Measurements from ENCODE around the gene HELZ. TPM values are rescaled to one million over a fixed set of nuclear protein-coding genes. Genes with fewer than 3 reads are reported as not detected.

The HELZ gene
- total and polyA plus RNA-seq, 4 donors = 2.8 to 75.7 (median 25.5) TPM

GRCh38 chr17:67040652-67041051, 204.3 kb downstream of the HELZ start:
- no peak for DNase-seq
- Histone ChIP-seq H3K9me3 (ENCODE audit: control insufficient read depth, low read length) (no peaks in the 10 kb centered on the region), H3K27me3 (ENCODE audit: control insufficient read depth in 1 of 2, insufficient read depth in 2 of 2, low read length in 1 of 2) (no peaks in the 10 kb centered on the region), H3K36me3 (ENCODE audit: control insufficient read depth in 1 of 2, insufficient read depth in 2 of 2, low read length in 1 of 2) (no peaks in the 10 kb centered on the region), H3K4me1 (ENCODE audit: control insufficient read depth in 1 of 2, insufficient read depth in 2 of 2, low read length in 2 of 2) (no peaks in the 10 kb centered on the region), H3K27ac (ENCODE audit: low read depth in 1 of 2, low read length in 2 of 2) (no peak overlapping the region), H3K4me3 (ENCODE audit: low read length in 2 of 2) (no peak overlapping the region)
- 91 to 96% methylated on average over 6 of the region's 6 CpGs for WGBS, 2 donors
- no peak for ATAC-seq (ENCODE audit: low FRiP score)
- intact Hi-C loops (cut with DNase I) = no loop called here

GRCh38 chr17:67038861-67039365, 206.1 kb downstream of the HELZ start:
- H3K36me3 ChIP-seq (ENCODE audit: control insufficient read depth in 1 of 2, insufficient read depth in 2 of 2, low read length in 1 of 2) = no peaks in the 10 kb centered on the region
- no peaks in the 10 kb centered on the region for H3K4me1 ChIP-seq (ENCODE audit: control insufficient read depth in 1 of 2, insufficient read depth in 2 of 2, low read length in 2 of 2)
- DNase-seq (no peak), ATAC-seq (ENCODE audit: low FRiP score) (no peak)
- 65 to 70% methylated on average over 5 of the region's 5 CpGs for WGBS, 2 donors
- H3K27ac ChIP-seq (ENCODE audit: low read depth in 1 of 2, low read length in 2 of 2) = no peak overlapping the region
- no peak overlapping the region for H3K4me3 ChIP-seq (ENCODE audit: low read length in 2 of 2)
- H3K27me3 ChIP-seq (ENCODE audit: control insufficient read depth in 1 of 2, insufficient read depth in 2 of 2, low read length in 1 of 2) = no peaks in the 10 kb centered on the region
- intact Hi-C loops (cut with DNase I) = no loop called here
- no peaks in the 10 kb centered on the region for H3K9me3 ChIP-seq (ENCODE audit: control insufficient read depth, low read length)

GRCh38 chr17:67035131-67036083, 209.6 kb downstream of the HELZ start:
- Histone ChIP-seq H3K4me1 (ENCODE audit: control insufficient read depth in 1 of 2, insufficient read depth in 2 of 2, low read length in 2 of 2) (no peaks in the 10 kb centered on the region), H3K27me3 (ENCODE audit: control insufficient read depth in 1 of 2, insufficient read depth in 2 of 2, low read length in 1 of 2) (no peaks in the 10 kb centered on the region), H3K4me3 (ENCODE audit: low read length in 2 of 2) (no peak overlapping the region), H3K9me3 (ENCODE audit: control insufficient read depth, low read length) (no peaks in the 10 kb centered on the region), H3K36me3 (ENCODE audit: control insufficient read depth in 1 of 2, insufficient read depth in 2 of 2, low read length in 1 of 2) (no peaks in the 10 kb centered on the region), H3K27ac (ENCODE audit: low read depth in 1 of 2, low read length in 2 of 2) (no peak overlapping the region)
- no peak for DNase-seq
- WGBS, 2 donors = 76 to 83% methylated on average over 11 of the region's 11 CpGs
- ATAC-seq (ENCODE audit: low FRiP score) = no peak
- intact Hi-C loops (cut with DNase I) = no loop called here

- no peaks in the 10 kb centered on the region for H3K4me1 ChIP-seq (ENCODE audit: control insufficient read depth in 1 of 2, insufficient read depth in 2 of 2, low read length in 2 of 2)
- 91 to 93% methylated on average over 9 of the region's 9 CpGs for WGBS, 2 donors
- intact Hi-C loops (cut with DNase I) = no loop called here
- ATAC-seq (ENCODE audit: low FRiP score) = no peak
- H3K4me3 ChIP-seq (ENCODE audit: low read length in 2 of 2) = no peak overlapping the region
- no peaks in the 10 kb centered on the region for H3K9me3 ChIP-seq (ENCODE audit: control insufficient read depth, low read length)
- no peaks in the 10 kb centered on the region for H3K36me3 ChIP-seq (ENCODE audit: control insufficient read depth in 1 of 2, insufficient read depth in 2 of 2, low read length in 1 of 2)
- no peaks in the 10 kb centered on the region for H3K27me3 ChIP-seq (ENCODE audit: control insufficient read depth in 1 of 2, insufficient read depth in 2 of 2, low read length in 1 of 2)
- no peak overlapping the region for H3K27ac ChIP-seq (ENCODE audit: low read depth in 1 of 2, low read length in 2 of 2)
- DNase-seq = no peak
These were observed 211.4 kb downstream of the HELZ start for GRCh38 chr17:67033613-67034012.

GRCh38 chr17:67032985-67033384, 212.0 kb downstream of the HELZ start:
- H3K9me3 ChIP-seq (ENCODE audit: control insufficient read depth, low read length) = no peaks in the 10 kb centered on the region
- DNase-seq = no peak
- H3K27ac ChIP-seq (ENCODE audit: low read depth in 1 of 2, low read length in 2 of 2) = no peak overlapping the region
- no peaks in the 10 kb centered on the region for H3K4me1 ChIP-seq (ENCODE audit: control insufficient read depth in 1 of 2, insufficient read depth in 2 of 2, low read length in 2 of 2)
- intact Hi-C loops (cut with DNase I) = no loop called here
- H3K27me3 ChIP-seq (ENCODE audit: control insufficient read depth in 1 of 2, insufficient read depth in 2 of 2, low read length in 1 of 2) = no peaks in the 10 kb centered on the region
- H3K4me3 ChIP-seq (ENCODE audit: low read length in 2 of 2) = no peak overlapping the region
- ATAC-seq (ENCODE audit: low FRiP score) = no peak
- 93 to 94% methylated on average over 13 of the region's 13 CpGs for WGBS, 2 donors
- no peaks in the 10 kb centered on the region for H3K36me3 ChIP-seq (ENCODE audit: control insufficient read depth in 1 of 2, insufficient read depth in 2 of 2, low read length in 1 of 2)

- no peaks in the 10 kb centered on the region for H3K9me3 ChIP-seq (ENCODE audit: control insufficient read depth, low read length)
- no peak for ATAC-seq (ENCODE audit: low FRiP score)
- no peak for DNase-seq
- no peaks in the 10 kb centered on the region for H3K36me3 ChIP-seq (ENCODE audit: control insufficient read depth in 1 of 2, insufficient read depth in 2 of 2, low read length in 1 of 2)
- no peak overlapping the region for H3K27ac ChIP-seq (ENCODE audit: low read depth in 1 of 2, low read length in 2 of 2)
- H3K4me3 ChIP-seq (ENCODE audit: low read length in 2 of 2) = no peak overlapping the region
- H3K27me3 ChIP-seq (ENCODE audit: control insufficient read depth in 1 of 2, insufficient read depth in 2 of 2, low read length in 1 of 2) = no peaks in the 10 kb centered on the region
- H3K4me1 ChIP-seq (ENCODE audit: control insufficient read depth in 1 of 2, insufficient read depth in 2 of 2, low read length in 2 of 2) = no peaks in the 10 kb centered on the region
- 94 to 95% methylated on average over 14 of the region's 14 CpGs for WGBS, 2 donors
- intact Hi-C loops (cut with DNase I) = no loop called here
These were observed 212.6 kb downstream of the HELZ start for GRCh38 chr17:67032382-67032781.

- no peak overlapping the region for H3K4me3 ChIP-seq (ENCODE audit: low read length in 2 of 2)
- H3K4me1 ChIP-seq (ENCODE audit: control insufficient read depth in 1 of 2, insufficient read depth in 2 of 2, low read length in 2 of 2) = no peaks in the 10 kb centered on the region
- no peaks in the 10 kb centered on the region for H3K36me3 ChIP-seq (ENCODE audit: control insufficient read depth in 1 of 2, insufficient read depth in 2 of 2, low read length in 1 of 2)
- ATAC-seq (ENCODE audit: low FRiP score) (no peak), DNase-seq (no peak)
- intact Hi-C loops (cut with DNase I) = no loop called here
- H3K27ac ChIP-seq (ENCODE audit: low read depth in 1 of 2, low read length in 2 of 2) = no peak overlapping the region
- no peaks in the 10 kb centered on the region for H3K9me3 ChIP-seq (ENCODE audit: control insufficient read depth, low read length)
- 94 to 95% methylated on average over 21 of the region's 21 CpGs for WGBS, 2 donors
- H3K27me3 ChIP-seq (ENCODE audit: control insufficient read depth in 1 of 2, insufficient read depth in 2 of 2, low read length in 1 of 2) = no peaks in the 10 kb centered on the region
These were observed 214.4 kb downstream of the HELZ start for GRCh38 chr17:67030641-67031040.

GRCh38 chr17:67027031-67027628, 217.9 kb downstream of the HELZ start:
- DNase-seq (no peak), ATAC-seq (ENCODE audit: low FRiP score) (peak; percentile 16)
- no peaks in the 10 kb centered on the region for H3K9me3 ChIP-seq (ENCODE audit: control insufficient read depth, low read length)
- H3K4me3 ChIP-seq (ENCODE audit: low read length in 2 of 2) = no peak overlapping the region
- H3K36me3 ChIP-seq (ENCODE audit: control insufficient read depth in 1 of 2, insufficient read depth in 2 of 2, low read length in 1 of 2) = no peaks in the 10 kb centered on the region
- intact Hi-C loops (cut with DNase I) = no loop called here
- no peaks in the 10 kb centered on the region for H3K4me1 ChIP-seq (ENCODE audit: control insufficient read depth in 1 of 2, insufficient read depth in 2 of 2, low read length in 2 of 2)
- no peaks in the 10 kb centered on the region for H3K27me3 ChIP-seq (ENCODE audit: control insufficient read depth in 1 of 2, insufficient read depth in 2 of 2, low read length in 1 of 2)
- no peak overlapping the region for H3K27ac ChIP-seq (ENCODE audit: low read depth in 1 of 2, low read length in 2 of 2)
- 64 to 70% methylated on average over 12 of the region's 12 CpGs for WGBS, 2 donors

- Histone ChIP-seq H3K4me1 (ENCODE audit: control insufficient read depth in 1 of 2, insufficient read depth in 2 of 2, low read length in 2 of 2) (no peaks in the 10 kb centered on the region), H3K36me3 (ENCODE audit: control insufficient read depth in 1 of 2, insufficient read depth in 2 of 2, low read length in 1 of 2) (no peaks in the 10 kb centered on the region), H3K27me3 (ENCODE audit: control insufficient read depth in 1 of 2, insufficient read depth in 2 of 2, low read length in 1 of 2) (no peaks in the 10 kb centered on the region), H3K9me3 (ENCODE audit: control insufficient read depth, low read length) (no peaks in the 10 kb centered on the region), H3K4me3 (ENCODE audit: low read length in 2 of 2) (no peak overlapping the region), H3K27ac (ENCODE audit: low read depth in 1 of 2, low read length in 2 of 2) (no peak overlapping the region)
- intact Hi-C loops (cut with DNase I) = no loop called here
- ATAC-seq (ENCODE audit: low FRiP score) (no peak), DNase-seq (no peak)
- 84 to 93% methylated on average over 2 of the region's 2 CpGs for WGBS, 2 donors
These were observed 218.7 kb downstream of the HELZ start for GRCh38 chr17:67026341-67026740.

All from aorta (tissue), 5 donors.